NB4 (cell line): Measurements from ENCODE around the gene CKLF.

ENCODE experiments used
- DNase-seq: peaks from one replicate; pipeline ENCODE4 v3.0.0; 2010; ENCODE audit warnings: low read depth
- H3K4me3 ChIP-seq: one replicate; pipeline ENCODE4 v1.5.1; 2011; ENCODE audit warnings: mild to moderate bottlenecking, low read depth, low read length, moderate library complexity
- CTCF ChIP-seq: IDR thresholded peaks from one replicate; pipeline ENCODE4 v1.5.1; 2012; ENCODE audit warnings: low read depth, low read length
- MYC ChIP-seq: IDR thresholded peaks from 2 replicates; pipeline ENCODE4 v1.6.1; 2011; ENCODE audit warnings: low read depth, low read length
- POLR2A ChIP-seq: IDR thresholded peaks from 2 replicates; pipeline ENCODE4 v1.6.1; 2011; ENCODE audit warnings: mild to moderate bottlenecking; ENCODE audit not compliant: insufficient read length; ENCODE audit errors: extremely low read depth
- TF ChIP-seq, protein P1 (sequence below): IDR thresholded peaks from 2 replicates; pipeline ENCODE4 v1.6.1; 2011; ENCODE audit warnings: low read depth, low read length

The CKLF gene

GRCh38 chr16:66599726-66600125 is 47.4 kb downstream of the CKLF start:
- no peak for DNase-seq
- no peak overlapping the region for H3K4me3 ChIP-seq
- TF ChIP-seq CTCF (no peak), MYC (no peak), POLR2A (no peak)
- TF ChIP-seq, protein P1, sequence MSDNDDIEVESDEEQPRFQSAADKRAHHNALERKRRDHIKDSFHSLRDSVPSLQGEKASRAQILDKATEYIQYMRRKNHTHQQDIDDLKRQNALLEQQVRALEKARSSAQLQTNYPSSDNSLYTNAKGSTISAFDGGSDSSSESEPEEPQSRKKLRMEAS = no peak

DNA sequence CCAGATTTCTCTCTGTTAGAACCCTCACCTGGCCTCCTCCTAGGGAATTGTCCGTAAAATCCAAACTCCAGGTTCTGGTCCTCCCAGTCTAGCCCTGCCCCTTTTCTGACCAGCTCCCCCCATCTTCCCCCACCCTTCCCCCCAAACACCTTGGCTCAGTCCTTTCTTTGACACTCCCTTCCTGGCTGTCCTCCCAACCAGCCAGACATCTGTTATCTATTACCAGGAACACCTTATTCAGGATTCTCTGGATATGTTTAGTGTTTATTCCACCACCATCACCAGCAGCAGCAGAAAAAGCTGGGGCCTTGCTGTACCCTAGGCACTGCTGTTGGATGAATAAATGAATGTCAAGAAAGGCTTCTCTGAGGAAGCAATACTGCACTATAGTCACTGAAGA is 48.1 kb downstream of the CKLF start:
- H3K4me3 ChIP-seq = no peak overlapping the region
- DNase-seq = no peak

GRCh38 chr16:66601471-66601870 is 49.1 kb downstream of the CKLF start:
- DNase-seq = no peak
- TF ChIP-seq, protein P1 = no peak
- TF ChIP-seq POLR2A (no peak), MYC (no peak)
- no peak overlapping the region for H3K4me3 ChIP-seq

More for the DNA sequence above, 48.1 kb downstream of the CKLF start:
- TF ChIP-seq POLR2A (no peak), CTCF (no peak), MYC (no peak)
- TF ChIP-seq, protein P1 = no peak

DNA sequence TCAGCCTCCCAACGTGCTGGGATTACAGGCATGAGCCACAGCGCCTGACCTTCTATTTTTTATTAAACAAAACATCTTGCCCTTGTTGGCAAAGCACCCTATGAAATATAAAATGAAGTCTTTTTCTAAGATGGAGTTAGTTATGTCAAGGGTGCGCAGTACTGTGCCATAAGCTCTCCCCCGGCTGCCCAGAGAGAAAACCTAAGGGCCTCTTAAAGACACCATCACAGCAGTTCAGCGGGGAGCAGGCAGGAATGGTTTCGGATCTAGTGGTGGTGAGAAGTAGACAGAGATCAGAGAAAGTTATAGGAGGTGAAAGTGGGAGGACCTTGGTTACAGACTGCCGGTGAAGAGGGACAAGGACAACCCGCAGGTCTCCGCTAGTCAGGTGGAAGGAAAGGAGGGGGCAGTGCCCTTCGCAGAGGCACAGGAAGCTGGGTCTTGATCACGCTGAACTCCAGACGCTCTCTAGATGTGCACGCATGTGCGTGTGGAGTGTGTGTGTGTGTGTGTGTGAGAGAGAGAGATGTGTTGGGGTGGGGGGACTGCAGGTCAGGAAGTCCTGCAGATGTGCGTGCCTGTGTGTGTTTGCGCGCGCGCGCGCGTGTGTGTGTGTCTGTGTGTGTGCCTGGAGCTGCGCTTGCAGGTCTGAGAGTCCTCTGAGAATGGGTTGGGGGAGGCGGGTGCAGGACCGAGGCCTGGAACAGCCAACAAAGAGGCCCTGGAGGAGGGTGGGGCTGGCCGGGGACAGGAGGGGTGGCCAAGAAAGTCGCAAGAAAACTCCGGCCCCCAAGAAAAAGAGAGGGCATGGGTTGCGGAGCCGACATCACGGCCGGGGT is 51.4 kb downstream of the CKLF start:
- TF ChIP-seq POLR2A (peak; percentile 53), CTCF (no peak), MYC (peak; percentile 67)
- TF ChIP-seq, protein P1 = peak; percentile 83
- DNase-seq = peak; percentile 88
- peak overlapping the region; percentile 74 for H3K4me3 ChIP-seq

GRCh38 chr16:66604376-66605176 is 52.2 kb downstream of the CKLF start, which contains the start of gene CMTM3:
Gene CMTM3 (plus strand): TSS chr16:66604704. CDS start chr16:66604806, 102 bp downstream.
- DNase-seq = peak; percentile 86
- H3K4me3 ChIP-seq = peak within 1 kb of the TSS; percentile 74
- TF ChIP-seq MYC = no peak; the same call in 1 of the 2 replicates
- peak; percentile 44 for TF ChIP-seq POLR2A
- TF ChIP-seq, protein P1 = 0 out of 2 replicates have a peak, but pooled peaks have one; percentile 16
- peak; percentile 28 for TF ChIP-seq CTCF
